NCI-H1417 (cell line): ENCODE results near the gene RMI2.

Source experiments
- DNase-seq, 3 experiments: peaks; one replicate each; lab custom pipeline; 2025; lab: John Stamatoyannopoulos, UW

RMI2 gene

DNA sequence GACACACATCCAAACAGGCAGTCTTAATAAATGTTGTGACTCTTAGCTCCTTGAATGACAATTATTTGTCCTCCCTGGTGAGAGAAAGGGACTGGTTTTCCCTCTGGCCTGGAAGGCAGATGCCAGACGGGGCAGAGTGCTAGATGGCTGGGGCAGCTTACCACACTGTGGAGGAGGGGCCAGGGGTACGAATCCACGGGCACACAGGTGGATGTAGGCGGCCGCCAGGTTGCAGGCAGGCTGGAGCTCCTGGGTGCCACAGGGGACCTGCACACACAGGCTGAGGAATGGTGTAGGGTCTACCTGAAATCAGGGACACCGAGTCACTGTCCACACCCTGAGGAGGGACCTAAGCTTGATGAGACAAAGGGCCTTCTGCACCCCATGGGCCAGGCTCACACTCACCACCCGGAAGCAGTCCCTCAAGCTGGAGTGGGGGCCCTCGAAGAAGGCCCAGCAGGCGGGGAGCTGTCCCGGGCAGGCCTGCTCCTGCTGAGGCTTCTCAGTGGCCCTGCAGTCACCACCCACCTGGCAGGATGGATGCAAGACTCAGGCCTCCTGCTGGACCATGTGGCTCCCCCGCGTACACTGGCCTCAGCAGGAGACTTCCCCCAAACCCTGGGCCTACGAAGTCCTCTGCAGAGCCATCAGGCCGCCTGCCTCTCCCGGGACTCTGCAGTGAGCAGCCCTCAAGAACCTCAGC, 38.4 kb downstream of the RMI2 start:
- peak in 1 of 3 experiments; percentile 7 for DNase-seq

DNA sequence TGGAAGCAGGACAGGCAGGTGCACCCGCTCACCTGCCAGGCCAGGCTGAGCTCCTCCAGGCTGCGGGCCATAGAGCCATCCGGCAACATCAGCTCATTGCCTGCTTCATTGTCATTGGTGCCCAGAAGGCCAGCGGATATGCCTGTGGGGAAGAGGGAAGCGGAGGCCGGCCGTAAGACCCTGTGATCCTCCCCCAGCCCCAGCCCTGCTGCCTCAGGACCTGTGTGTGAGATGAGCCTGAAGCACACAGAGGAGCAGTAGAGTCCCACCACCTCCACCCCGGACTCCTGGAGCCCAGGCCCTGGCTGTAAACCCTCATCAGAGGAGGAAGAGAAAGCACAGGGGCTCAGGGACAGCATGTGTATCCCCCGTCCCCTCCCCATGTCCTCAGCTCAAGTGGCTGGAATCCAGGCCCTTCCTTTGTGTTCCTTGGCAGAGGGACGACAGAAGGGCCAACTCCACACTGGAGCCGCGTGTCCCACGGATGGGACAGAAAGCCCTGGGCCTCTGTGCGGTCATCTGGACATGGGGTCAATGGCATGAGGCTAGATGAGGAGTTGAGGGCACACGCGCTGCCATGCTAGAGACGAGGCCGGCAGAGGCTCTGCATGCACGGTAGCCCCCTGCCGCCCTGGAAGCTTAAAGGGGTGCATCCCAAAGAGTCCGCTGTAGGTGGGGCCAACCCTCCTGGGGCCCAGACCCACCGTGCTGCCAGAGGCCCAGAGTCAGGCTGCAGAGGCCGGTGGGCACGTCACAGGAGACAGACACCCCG, 39.1 kb downstream of the RMI2 start:
- no peak for DNase-seq

DNA sequence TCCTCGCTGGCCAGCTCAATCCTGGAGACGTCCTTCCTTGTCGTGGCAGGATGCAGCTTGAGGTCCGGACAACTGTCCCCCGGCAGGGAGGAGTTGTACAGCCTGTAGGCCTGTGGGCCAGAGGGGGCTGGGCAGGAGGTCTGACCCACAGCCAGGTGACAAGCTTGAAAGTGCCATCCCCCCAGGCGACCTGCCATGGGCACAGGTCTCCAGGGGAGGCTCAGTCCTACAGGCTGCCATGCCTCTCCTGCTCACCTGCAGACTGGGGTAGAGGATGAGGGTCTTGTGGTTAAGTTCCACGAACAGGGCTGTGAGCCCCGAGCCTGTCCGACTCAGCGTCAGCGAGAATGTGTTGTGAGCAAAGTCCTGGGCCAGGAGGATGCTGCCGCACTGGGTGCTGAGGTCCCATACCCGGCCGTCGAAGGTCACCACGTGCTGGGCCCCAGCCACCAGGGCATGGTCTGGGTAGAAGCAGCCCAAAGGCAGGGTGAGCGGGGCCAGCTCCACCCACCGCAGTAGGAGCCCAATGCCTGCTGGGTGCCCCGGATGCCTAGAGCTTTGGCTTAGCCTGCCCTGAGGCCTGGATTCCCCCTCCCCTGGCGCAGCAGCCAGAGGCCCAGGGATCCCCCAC, 39.8 kb downstream of the RMI2 start:
- DNase-seq = no peak

DNA sequence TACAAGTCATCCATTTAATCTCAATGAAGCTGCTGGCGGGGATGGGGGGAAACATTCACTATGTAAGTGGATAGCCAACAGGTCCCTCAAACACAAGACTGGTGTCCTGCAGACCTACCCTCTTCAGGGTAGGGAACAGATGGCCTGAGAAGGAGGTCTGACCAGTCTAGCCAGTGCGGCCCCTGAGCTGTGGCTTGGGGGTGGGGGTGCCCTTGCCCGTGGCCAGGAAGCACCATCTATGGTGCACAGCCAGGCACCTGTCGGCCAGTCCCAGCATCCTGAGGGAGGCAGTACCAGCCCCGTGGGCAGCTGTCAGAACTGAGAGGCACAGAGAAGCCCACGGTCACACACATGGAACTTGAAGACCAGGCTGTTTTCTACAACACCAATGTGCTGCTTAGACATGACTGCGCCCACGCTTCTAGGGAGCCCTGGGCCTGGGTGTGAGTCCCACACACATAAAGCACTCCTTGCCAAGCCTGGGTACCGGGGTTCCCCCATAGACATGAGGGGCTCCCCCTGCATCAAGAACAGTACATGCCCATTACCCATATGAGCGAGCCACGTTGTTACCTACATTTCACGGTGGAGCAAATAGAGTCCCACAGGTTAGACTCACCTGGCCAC, 40.9 kb downstream of the RMI2 start:
- DNase-seq = no peak

DNA sequence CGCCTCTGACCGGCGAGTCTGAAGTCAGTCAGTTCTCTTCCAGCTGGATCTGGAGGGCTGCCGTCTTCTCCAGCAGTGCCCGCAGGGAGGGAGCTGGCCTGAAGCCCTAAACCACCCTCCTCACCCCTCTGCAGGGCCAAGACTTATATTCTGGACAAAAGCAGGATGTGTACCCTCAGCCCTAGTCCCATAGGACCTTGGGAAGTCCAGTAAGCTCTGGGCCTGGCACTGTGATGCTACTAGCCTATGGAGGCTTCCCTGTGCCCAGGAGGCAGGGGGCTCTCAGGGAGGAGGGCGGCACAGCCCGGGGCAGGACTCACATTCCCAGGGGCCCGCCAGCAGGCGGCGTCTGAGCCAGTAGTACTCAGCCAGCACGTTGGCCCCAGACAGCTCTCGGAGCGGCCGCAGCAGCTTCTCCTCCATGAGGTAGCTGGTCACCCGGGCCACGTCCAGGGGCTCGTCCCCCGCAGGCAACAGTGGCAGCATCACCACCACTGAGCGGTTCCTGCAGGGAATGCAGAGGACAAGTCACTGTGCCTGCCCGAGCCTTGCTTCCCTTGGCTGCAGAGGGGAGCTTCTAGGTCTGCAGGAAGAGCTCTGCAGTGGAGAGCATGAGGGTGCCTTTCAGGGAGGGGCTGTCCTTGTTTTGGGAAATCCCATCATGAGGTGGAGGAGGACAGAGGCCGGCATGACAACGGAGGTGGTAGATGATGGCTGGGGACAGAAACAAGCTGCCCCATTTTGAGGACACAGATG, 41.7 kb downstream of the RMI2 start:
- DNase-seq = no peak

DNA sequence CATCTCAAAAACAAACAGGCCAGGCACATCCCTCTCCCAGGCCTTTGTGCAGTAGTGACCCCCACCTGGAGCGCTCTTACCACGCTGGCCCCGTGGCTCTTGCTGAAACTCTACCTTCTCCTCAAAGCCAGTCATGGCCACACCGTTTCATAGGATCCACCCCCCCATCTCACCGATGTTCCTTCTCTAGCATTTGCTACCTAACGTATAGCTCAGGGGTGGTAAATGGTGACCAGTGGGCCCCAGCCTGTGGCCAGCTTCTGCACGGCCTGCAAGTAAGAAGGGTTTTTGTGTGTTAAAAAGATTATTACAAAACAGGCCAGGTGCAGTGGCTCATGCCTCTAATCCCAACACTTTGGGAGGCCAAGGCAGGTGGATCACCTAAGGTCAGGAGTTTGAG, 43.8 kb downstream of the RMI2 start:
- no peak for DNase-seq

DNA sequence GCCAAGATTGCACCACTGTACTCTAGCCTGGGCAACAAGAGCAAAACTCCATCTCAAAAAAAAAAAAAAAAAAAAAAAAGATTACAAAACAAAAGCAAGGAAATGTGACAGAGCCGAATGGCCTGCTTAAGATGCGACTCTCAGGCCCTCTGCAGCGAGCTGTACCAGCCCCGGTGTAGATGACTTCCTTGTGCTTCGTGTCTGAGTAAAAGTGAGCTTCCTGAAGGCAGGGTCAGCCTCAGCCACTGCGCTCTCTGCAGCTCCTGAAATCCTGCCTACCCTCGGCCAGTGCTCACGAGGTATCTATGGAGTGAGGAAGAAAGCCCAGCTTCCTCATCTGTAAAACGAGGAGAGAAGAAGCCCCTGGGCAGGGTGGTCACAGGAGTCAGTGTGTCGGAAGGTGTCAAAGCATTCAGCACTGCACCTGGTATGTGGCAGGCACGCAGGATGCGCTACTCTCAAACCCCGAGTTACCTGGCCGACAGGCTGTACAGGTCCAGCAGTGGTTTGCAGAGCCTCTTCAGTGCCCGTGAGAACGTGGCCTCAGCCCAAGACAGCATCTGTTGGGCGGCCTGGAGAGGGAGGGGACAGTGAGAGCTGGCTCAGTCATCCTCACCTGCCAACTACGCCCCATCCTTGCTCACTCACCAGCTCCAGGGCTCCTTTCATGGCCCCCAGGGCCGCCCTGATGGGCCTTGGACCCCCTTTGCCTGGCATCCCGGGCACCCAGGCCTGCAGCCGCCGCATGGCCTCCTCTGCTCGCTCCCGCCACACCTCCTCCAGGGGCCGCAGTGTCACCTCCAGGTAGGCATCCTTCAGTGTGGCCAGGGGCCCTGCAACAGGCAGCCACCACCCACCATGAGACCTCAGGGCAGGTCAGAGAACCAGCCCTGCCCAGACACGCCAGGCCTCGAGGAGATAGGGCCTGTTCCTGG, 44.6 kb downstream of the RMI2 start:
- DNase-seq = peak in 1 of 3 experiments; percentile 17

DNA sequence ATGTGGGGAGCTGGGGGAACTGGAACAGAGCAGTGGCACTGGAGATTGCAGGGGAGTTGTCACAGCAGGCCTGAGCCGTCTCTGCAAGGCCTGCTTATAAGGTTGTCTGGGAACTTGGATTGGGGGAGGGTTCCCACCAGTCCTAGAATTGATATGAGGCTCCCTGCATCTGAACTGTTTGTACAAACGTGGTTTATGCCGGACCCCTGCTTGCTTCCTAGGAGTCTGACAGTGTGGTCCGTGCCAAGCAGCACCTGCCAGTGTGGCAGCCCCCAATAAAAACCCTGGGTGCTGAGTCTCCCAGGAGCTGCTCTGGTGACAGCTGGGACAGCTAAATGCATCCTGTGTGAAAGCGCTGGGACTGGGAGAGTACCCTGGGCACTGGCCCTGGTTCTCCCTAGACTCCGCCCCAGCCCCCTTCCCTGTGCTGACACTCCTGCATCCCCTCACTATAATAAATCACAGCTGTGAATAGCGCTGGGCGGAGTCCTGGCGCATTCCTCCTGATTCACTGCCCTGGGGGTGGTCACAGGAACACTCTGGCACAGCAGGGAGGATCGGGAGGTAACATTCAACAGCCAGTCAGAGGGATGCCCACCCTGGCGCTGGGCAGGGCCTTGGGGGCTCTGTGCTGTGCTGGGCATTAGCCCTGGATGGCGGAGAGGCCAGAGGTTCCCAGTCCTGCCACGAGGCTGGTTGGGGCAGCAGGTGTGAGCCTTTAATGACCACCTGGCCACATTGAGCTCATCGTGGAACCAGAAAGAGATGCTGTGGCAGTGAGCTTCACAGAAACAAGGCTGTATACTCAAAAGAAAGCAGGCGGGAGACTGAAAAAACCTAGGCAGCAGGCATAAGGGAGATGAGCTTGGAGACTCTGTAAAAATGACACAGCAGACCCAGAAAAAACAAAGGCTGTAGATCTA, 45.6 kb downstream of the RMI2 start:
- DNase-seq = peak; percentile 13 to 88 (median 83)

DNA sequence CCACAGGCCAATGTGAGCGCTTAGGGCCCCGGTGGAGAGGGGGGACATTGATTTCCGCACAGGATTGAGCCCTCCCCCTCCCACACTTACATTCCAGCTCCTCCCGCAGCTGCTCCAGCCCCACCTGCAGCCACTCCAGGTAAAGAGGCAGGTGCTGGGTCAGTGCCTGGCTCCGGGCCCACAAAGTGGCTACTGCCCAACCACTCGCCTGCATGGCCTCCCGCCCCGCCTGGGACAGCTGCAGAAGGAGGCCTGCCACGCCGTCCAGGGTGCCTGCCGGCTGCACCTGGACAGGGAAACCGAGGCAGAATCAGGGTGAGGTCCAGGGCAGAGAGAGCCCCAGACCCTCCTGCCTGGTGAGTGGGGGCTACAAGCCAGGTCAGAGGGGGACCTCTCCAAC, 46.3 kb downstream of the RMI2 start:
- DNase-seq = peak; percentile 49 to 89 (median 79)

DNA sequence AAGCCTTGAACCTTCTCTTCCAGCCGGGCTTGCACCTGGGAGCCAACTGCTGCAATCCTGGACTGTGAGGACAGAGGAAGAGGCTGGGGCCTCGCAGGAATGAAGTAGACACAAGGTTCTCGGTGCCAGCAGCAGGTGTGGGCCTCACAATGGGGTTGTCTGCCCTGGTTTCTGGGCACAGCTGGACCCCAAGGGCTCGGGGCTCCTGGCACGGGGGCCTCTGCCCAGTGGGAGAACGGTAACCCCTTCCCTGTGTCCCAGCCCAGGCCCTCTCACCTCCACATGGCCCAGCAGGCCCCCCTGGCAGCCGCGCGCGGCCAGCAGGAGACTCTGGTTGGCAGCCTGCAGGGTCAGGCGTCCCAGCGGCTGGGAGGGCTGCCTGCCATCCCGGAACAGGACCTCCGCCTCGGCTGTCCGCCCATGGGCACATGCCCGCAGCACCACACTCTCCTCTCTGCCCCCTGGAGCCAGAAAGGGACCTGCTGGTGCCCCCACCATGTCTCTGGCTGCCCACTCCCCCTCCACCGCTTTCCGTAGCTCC, 46.9 kb downstream of the RMI2 start:
- DNase-seq = no peak

DNA sequence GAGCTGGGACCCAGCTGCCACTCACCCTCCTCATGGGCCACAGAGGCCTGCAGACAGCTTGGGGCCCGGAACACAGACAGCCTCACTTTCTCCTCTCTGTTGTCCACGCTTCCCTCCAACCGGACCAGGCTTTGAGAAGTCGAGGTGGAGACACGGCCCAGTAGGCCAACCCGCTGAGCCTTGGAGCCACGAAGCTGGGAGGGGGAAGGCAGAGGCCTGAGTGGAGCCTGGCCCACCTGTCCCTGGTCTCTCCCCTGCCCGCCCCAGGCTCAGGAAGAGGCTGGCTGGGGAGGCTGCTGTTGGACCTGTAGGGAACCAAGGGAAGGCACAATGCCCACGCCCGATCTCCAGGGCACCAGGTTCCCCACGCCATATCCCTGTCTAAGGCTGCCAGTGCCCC, 48.1 kb downstream of the RMI2 start:
- no peak for DNase-seq

DNA sequence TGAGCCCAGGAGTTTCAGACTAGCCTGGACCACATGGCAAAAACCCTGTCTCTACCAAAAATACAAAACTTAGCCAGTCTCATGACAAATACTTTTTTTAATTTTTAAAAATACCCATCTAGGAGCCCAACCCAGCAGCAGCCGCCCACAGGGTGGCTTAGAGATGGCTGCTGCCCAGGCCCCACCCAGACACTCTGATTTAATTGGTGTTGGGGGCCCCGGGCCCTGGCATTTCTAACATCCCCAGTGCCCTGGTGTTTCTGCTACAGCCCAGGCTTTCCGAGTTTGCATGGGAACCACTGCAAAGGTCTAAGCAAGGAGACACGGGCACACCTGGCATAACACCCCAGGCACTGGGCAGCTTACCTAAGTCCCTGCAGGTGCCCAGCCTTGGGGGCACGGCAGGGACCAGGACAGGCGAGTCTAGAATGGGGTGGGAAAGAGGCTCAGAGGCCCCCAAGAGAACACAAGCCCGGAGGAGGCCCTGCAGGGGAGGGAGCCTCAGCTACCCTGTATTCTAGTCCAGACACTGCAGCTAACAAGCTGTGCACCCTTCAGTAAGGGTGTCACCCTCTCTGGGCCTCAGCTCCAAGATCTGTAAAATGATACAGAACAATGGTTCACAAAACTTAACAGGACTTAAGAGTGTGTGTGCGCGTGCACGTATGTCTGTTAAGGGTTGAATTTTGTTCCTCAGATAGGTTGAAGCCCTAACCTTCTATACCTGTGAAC, 48.8 kb downstream of the RMI2 start:
- no peak for DNase-seq

DNA sequence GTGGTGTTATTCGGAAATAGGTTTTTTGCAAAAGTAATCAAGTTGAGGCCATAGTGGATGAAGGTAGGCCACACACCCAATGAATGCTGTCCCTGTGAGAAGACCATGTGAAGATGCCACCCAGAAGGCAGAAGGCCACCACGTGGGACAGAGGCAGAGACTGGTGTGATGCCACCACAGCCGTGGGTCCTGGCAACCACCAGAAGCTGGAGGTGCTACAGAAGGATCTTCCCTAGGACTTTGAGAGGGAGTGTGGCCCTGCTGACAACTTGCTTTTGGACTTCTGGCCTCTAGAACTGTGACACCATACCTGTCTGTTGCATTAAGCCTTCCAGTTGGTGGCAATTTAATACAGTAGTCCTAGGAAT, 49.3 kb downstream of the RMI2 start:
- no peak for DNase-seq

DNA sequence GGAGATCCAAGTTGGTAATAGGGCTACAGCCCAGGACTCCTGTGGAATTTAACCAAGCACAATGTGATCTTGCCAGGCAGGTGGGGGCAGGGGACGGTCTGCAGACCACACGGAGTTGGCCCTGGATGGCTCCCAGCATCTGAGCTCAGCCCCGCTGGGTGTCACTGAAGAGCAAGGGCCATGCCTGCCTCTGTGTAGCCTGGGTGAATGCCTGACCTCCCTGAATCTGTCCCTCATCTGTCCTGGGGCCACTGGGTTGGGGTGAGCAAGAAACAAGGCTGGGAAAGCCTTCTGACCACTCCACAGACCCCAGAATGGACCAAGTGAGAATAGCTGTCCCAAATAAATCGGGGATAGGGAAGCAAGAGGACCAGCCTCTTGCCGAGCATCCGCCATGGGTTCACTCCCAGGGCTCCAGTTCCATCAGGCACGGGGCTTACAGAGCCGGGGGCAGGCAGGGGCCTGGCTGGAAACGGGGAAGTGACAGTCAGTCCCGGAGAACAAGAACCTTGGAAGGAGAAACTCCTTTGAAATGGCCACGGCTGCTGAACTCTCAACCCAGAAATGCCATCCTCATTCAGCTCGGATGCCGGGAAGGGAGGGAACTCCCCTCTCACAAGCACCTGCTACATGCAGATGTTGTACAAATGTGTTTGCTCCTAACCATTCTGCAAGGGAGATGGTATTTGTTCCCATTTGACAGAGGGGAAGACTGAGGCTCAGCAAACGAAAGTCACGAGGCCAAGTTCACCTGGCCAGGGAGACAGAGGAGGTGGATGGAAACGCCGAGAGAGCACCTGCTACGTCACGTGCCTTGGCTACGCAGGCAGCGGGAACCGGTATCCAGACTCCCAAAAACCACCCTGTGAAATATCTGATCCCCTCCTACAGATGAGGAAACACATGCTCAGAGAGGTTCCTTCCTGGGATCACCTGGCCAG, 50.0 kb downstream of the RMI2 start:
- no peak for DNase-seq

DNA sequence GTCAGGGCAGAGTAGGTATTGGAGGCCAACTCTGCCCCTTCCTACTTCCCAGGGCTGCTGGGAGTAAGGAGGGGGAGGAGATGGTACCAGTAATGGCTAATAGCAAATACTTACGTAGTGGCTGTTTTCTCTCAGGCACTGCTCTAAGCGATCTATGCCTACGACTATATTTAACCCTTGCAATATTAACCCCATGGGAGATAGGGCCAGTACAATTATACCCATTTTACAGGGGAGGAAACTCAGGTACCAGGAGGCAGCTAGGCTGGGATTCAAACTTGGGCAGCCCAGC, 50.6 kb downstream of the RMI2 start:
- no peak for DNase-seq

DNA sequence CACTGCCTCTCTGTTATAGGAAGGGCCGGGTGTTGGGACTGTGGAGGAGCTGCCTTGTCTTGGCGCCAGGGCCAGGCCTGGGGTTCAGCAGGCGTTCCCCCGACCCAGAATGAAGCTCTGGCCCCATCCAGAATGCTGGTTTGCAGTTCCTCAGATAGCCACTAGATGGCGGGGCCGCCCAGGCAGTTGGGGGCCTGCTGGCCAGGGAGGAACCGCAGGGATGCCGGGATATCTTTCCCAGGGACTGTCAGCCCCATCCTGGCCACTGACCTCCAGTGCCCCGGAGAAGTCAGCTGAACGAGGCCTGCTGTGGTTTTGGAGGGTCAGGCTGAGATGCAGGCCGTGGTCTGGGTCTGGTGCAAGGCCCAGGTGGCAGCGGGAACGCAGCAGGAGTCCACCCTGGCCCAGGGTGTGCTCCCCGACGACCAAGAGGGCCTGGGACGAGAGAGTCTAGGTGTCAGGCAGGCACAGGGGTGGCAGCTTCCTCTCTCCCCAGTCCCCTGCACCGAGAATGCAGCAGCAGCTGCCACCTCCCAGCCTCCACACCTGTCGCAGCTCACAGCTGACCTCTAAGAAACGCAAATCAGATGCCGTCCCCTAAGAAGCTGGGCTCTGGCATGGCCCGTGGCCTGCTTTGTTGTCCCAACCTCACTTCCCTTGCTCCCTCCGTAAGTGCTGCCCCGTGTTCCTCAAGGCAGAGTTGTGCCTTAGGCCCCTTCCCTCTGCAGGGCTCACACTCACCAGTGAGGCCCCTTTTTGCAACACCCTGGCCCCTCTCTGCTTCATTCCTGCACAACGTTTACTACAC, 51.2 kb downstream of the RMI2 start:
- DNase-seq = peak; percentile 28 to 76 (median 51)

DNA sequence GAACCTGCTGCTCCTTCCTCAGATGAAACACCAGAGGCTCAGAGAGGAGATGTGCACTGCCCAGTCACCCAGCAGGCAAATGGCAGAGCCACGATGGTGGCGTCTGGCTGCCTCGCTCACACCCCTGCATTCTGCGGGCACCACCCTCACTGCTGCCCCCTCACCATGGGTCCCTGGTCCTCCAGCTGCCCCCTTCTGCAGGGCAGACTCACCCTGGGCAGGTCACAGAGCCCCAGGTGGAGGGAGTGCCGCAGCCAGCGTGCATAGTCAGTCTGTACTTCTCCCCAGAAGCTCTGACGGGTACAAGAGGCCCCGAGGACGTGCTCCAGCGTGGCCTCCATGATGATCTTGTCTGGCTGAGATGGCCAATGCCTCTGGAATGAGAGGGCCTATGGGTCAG, 52.9 kb downstream of the RMI2 start:
- DNase-seq = no peak
